ENCODE data around the gene RAB4A.

Gene RAB4A

GRCh38 chr1:229318056-229318455 is 47.1 kb downstream of the RAB4A start:
- no peak for TF ChIP-seq CTCF (conservative IDR thresholded peaks at IDR 0.05; ENCODE audit: control insufficient read depth, insufficient read depth, low read depth, low read length)
- no peak overlapping the region for H3K4me3 ChIP-seq (ENCODE audit: control insufficient read depth, low read depth, low read length)
- no peak for DNase-seq (ENCODE audit: low read depth)

- H3K4me3 ChIP-seq (ENCODE audit: control insufficient read depth, low read depth, low read length), result no peak overlapping the region
- no peak for TF ChIP-seq CTCF (conservative IDR thresholded peaks at IDR 0.05; ENCODE audit: control insufficient read depth, insufficient read depth, low read depth, low read length)
- no peak for DNase-seq (ENCODE audit: low read depth)
Observed at GRCh38 chr1:229319487-229319886, 48.6 kb downstream of the RAB4A start.

- H3K4me3 ChIP-seq (ENCODE audit: control insufficient read depth, low read depth, low read length), result no peak overlapping the region
- TF ChIP-seq CTCF (conservative IDR thresholded peaks at IDR 0.05; ENCODE audit: control insufficient read depth, insufficient read depth, low read depth, low read length), result no peak
- DNase-seq (ENCODE audit: low read depth), result no peak
Observed at GRCh38 chr1:229323201-229323600, 52.3 kb downstream of the RAB4A start.

GRCh38 chr1:229323885-229324553 is 53.1 kb downstream of the RAB4A start:
- no peak for DNase-seq (ENCODE audit: low read depth)
- H3K4me3 ChIP-seq (ENCODE audit: control insufficient read depth, low read depth, low read length), result no peak overlapping the region
- TF ChIP-seq CTCF (conservative IDR thresholded peaks at IDR 0.05; ENCODE audit: control insufficient read depth, insufficient read depth, low read depth, low read length), result no peak

GRCh38 chr1:229325401-229325800 is 54.5 kb downstream of the RAB4A start:
- no peak for TF ChIP-seq CTCF (conservative IDR thresholded peaks at IDR 0.05; ENCODE audit: control insufficient read depth, insufficient read depth, low read depth, low read length)
- no peak overlapping the region for H3K4me3 ChIP-seq (ENCODE audit: control insufficient read depth, low read depth, low read length)
- no peak for DNase-seq (ENCODE audit: low read depth)

- TF ChIP-seq CTCF (conservative IDR thresholded peaks at IDR 0.05; ENCODE audit: control insufficient read depth, insufficient read depth, low read depth, low read length), result no peak
- no peak overlapping the region for H3K4me3 ChIP-seq (ENCODE audit: control insufficient read depth, low read depth, low read length)
- DNase-seq (ENCODE audit: low read depth), result no peak
Observed at GRCh38 chr1:229325853-229326487, 55.1 kb downstream of the RAB4A start.

All from fibroblast of mammary gland (primary cell).